Heart right ventricle (tissue), 16 donors: Measurements from ENCODE around the gene COLEC12. TPM values are rescaled to one million over a fixed set of nuclear protein-coding genes. Genes with fewer than 3 reads are reported as not detected.

ENCODE experiments used
- ATAC-seq, 8 donors: fragments of 200-7000 bp; cut with Tn5 transposase; one replicate each; pipeline ENCODE4 v1.9.1; 2020; ENCODE audit warnings: mild to moderate bottlenecking in 8 of 8, moderate library complexity in 8 of 8, moderate number of reproducible peaks in 1 of 8
- DNase-seq, 2 donors: peaks; one replicate each; pipeline ENCODE4 v3.0.0-alpha.2; 2020
- H3K27ac ChIP-seq, 10 donors: fragments of 200-600 bp; sonication (generic) in 2 of 10; one replicate each; pipeline versions ENCODE4 v1.5.0 to v1.8.0; 2020 to 2022; ENCODE audit warnings: mild to moderate bottlenecking in 3 of 10
- H3K27me3 ChIP-seq, 7 donors: fragments of 200-600 bp; one replicate each; pipeline ENCODE4 v1.8.0; 2021 to 2022; ENCODE audit warnings: mild to moderate bottlenecking in 2 of 7
- H3K36me3 ChIP-seq, 9 donors: fragments of 200-600 bp; sonication (generic) in 1 of 9; one replicate each; pipeline versions ENCODE4 v1.5.0 to v1.8.0; 2020 to 2022; ENCODE audit warnings: mild to moderate bottlenecking in 2 of 9
- H3K4me1 ChIP-seq, 9 donors: fragments of 200-600 bp; sonication (generic) in 1 of 9; one replicate each; pipeline versions ENCODE4 v1.5.0 to v1.8.0; 2020 to 2022; ENCODE audit warnings: mild to moderate bottlenecking in 4 of 9
- H3K4me3 ChIP-seq, 10 donors: fragments of 200-600 bp; sonication (generic) in 2 of 10; one replicate each; pipeline versions ENCODE4 v1.5.0 to v1.8.0; 2020 to 2022; ENCODE audit warnings: mild to moderate bottlenecking in 7 of 10, moderate library complexity in 2 of 10
- H3K9me3 ChIP-seq, 11 donors: fragments of 200-600 bp in 10 of 11; sonication (generic) in 2 of 11; one replicate each; pipeline versions ENCODE4 v1.5.0 to v1.8.0; 2013 to 2022; ENCODE audit warnings: mild to moderate bottlenecking in 2 of 11, control low read depth in 1 of 11, moderate library complexity in 1 of 11
- CTCF ChIP-seq, 9 donors: fragments of 200-600 bp; sonication (generic) in 2 of 9; IDR thresholded peaks; one replicate each; pipeline versions ENCODE4 v1.5.0 to v1.8.0; 2021 to 2022; ENCODE audit warnings: antibody characterized with exemption in 9 of 9, mild to moderate bottlenecking in 5 of 9, moderate library complexity in 1 of 9
- WGBS, 2 donors: extraction: QIAGEN DNeasy Blood & Tissue Kit; methylation state at CpG; one replicate each; pipeline ENCODE4 v1.1.7; 2013; ENCODE audit warnings: inconsistent platforms in 1 of 2; 5-methylcytosine and 5-hydroxymethylcytosine counted together
- intact Hi-C, 10 donors: fragments of 100-400 bp; cut with DNase I; formaldehyde crosslinking; loops; one replicate each; pipeline versions ENCODE4 v1.11.1 to v1.14.2; 2022
- polyA plus RNA-seq, 2 donors: library from polyadenylated mRNA; stranded (reverse); fragments of 200-250 nt; gene quantifications; one replicate each; pipeline ENCODE4 v1.2.3, GENCODE V29; 2013
- total RNA-seq, 10 donors: library from RNA; stranded (reverse); fragmentation: NEBNext Ultra II Directional in 3 of 10; extraction: Animal tissue kit (Norgen Biotek cat#: 25700) in 3 of 10; gene quantifications; one replicate each; pipeline versions ENCODE4 v1.2.1 to v1.2.4, GENCODE V29; 2021 to 2023
- donor health status: Arrhythmogenic right ventricular cardiomyopathy.
- donor health status: ischemic (EF 13 %, LVEDD 7.1; RV severe dilation, severe dysfunction).
- donor health status: healthy with polysubstance abuse.
- donor health status: DM: no; HTN: yes; CAD: no.
- donor health status: DM: no; HTN: no; CAD: no.
- donor health status: ischemic (EF 25% LVEDD 6.9; RV normal size, moderate dysfunction).
- donor health status: ischemic (EF 25% LVEDD 5.7; RV mildly dilated, moderate dysfunction).
- donor health status: healthy.
- donor health status: DM: yes; HTN: yes; CAD: no.
- donor health status: Ischemic cardiomyopathy.
- donor health status: ischemic (EF 35%, LVEDD 5.7; RV mildly dilated, moderate dysfunction).
- donor health status: nonischemic (EF 11% LVEDD 7.7; RV severe dilation, severe dysfunction).
- donor health status: DM: yes; HTN: yes; CAD: no.
- donor health status: PGD.
- donor health status: ischemic (EF 29% LVEDD 5.4; RV normal size, mild dysfunction).
- donor health status: nonischemic (EF 23%, LVEDD 6.1; RV moderate dilation, normal function).

The COLEC12 gene
- total and polyA plus RNA-seq, 12 donors: 2.8 to 15.4 (median 6.2) TPM

- DNase-seq (no peak), ATAC-seq (peak in 5 of 8 donors; percentile 29 to 47 (median 31))
- peak overlapping the region in 6 of 10 donors; percentile 7 to 52 (median 35) for H3K27ac ChIP-seq
- no peak for TF ChIP-seq CTCF (IDR thresholded peaks at IDR 0.05)
- 82 to 92% methylated on average over 5 of the region's 5 CpGs for WGBS, 2 donors
- intact Hi-C loops: no loop called here
- H3K36me3 ChIP-seq: no peaks in the 10 kb centered on the region
- no peaks in the 10 kb centered on the region for H3K27me3 ChIP-seq
- no peak overlapping the region for H3K4me3 ChIP-seq
- no peaks in the 10 kb centered on the region for H3K9me3 ChIP-seq
- H3K4me1 ChIP-seq: peaks cover 0 to 31% (median 12%) of the 10 kb centered on the region in 9 donors
These were observed 21.8 kb downstream of the COLEC12 start for GRCh38 chr18:478681-479080.

DNA sequence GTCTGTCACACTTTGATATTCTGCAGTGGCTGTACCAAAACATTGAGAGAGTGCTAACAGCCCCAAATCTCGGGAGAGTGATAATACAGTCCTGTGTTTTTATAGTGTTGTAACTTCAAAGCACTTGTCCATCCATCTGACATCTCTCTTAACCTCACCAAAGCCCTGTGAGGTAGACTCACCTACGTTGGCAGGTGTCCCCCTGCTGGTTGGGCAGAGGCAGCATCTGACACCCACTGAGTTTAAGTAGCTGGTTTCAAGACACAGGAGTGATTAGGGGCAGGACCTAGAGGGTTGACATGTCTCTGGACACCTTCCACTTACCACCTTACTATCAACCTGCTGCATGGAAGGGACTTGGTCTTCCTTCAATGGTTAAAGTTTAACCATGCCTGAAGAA is 22.9 kb downstream of the COLEC12 start:
- intact Hi-C loops: no loop called here
- WGBS, 2 donors: 32 to 73% methylated on average over 2 of the region's 2 CpGs

GRCh38 chr18:476251-476664 is 24.2 kb downstream of the COLEC12 start:
- Histone ChIP-seq H3K4me3 (no peak overlapping the region), H3K27me3 (no peaks in the 10 kb centered on the region), H3K27ac (peak overlapping the region in 7 of 10 donors; percentile 6 to 51 (median 30)), H3K4me1 (peaks cover 0 to 38% (median 12%) of the 10 kb centered on the region in 9 donors), H3K9me3 (no peaks in the 10 kb centered on the region), H3K36me3 (no peaks in the 10 kb centered on the region)
- intact Hi-C loops: no loop called here
- no peak for TF ChIP-seq CTCF (IDR thresholded peaks at IDR 0.05)
- WGBS, 2 donors: 58 to 62% methylated on average over 6 of the region's 6 CpGs
- no peak for DNase-seq
- ATAC-seq: peak in 2 of 8 donors; percentile 11 to 26

More for the DNA sequence above, 22.9 kb downstream of the COLEC12 start:
- no peak for DNase-seq
- no peaks in the 10 kb centered on the region for H3K27me3 ChIP-seq
- no peak for ATAC-seq
- no peak overlapping the region for H3K27ac ChIP-seq
- H3K4me1 ChIP-seq: peaks cover 0 to 31% (median 12%) of the 10 kb centered on the region in 9 donors
- no peaks in the 10 kb centered on the region for H3K9me3 ChIP-seq
- no peaks in the 10 kb centered on the region for H3K36me3 ChIP-seq
- TF ChIP-seq CTCF (IDR thresholded peaks at IDR 0.05): peak in 5 of 9 donors; percentile 5 to 24 (median 9)
- H3K4me3 ChIP-seq: no peak overlapping the region

DNA sequence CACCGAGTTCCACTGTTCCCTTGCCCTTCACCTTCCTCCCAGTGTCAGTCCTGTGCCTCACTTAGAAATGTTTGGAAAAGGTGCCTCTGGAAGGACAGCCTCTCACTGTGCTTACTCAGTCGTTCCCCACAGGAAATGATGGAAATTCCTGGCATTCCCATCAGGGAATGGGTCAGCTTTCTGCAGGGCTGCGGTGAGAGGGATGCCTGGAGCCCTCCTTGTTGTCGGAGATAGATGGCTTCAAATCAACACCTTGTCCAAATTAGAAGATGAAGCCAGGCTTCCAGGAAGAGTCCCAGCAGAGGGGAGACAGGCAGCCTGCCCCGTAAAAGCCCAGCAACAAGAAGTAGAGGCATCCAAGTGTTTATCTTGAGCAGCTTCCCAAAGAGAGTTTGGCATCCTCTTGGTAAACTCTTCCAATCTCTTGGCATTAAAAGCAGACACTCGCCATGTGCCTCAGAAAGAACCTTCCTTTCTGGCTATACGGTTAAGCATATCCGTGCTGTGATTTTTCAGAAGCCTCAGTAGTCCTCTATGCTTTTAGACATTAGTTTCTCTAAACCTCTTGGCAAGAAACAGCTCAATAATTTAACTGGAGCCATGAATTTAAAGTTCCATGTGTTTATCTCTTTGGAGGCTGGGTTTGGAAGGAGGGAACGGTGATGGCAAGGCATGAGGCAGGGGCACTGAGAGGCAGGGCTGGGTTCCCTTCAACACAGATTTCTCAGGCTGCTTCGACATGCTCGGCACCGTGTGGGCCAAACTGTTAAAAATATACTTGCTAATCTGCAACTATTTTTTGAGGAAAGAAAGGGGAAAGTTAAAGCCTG is 25.1 kb downstream of the COLEC12 start:
- Histone ChIP-seq H3K9me3 (no peaks in the 10 kb centered on the region), H3K4me3 (no peak overlapping the region), H3K27ac (peak overlapping the region in 6 of 10 donors; percentile 6 to 51 (median 32)), H3K4me1 (peaks cover 0 to 46% (median 17%) of the 10 kb centered on the region in 9 donors), H3K27me3 (no peaks in the 10 kb centered on the region), H3K36me3 (no peaks in the 10 kb centered on the region)
- DNase-seq (peak in 1 of 2 donors; percentile 29), ATAC-seq (peak in 7 of 8 donors; percentile 23 to 60 (median 51))
- intact Hi-C loops: no loop called here
- no peak for TF ChIP-seq CTCF (IDR thresholded peaks at IDR 0.05)
- 30 to 31% methylated on average over 12 of the region's 12 CpGs for WGBS, 2 donors
